Measurements from ENCODE around the gene ZNRF3. TPM values are rescaled to one million over a fixed set of nuclear protein-coding genes. Genes with fewer than 3 reads are reported as not detected.

Gene ZNRF3
- polyA plus RNA-seq, 1 of the 3 experiments (the other 2 are of a cell fraction), result 4.2 TPM

- TF ChIP-seq REST (IDR thresholded peaks at IDR 0.05; ENCODE audit: low read depth, low read length), result no peak
- TF ChIP-seq YY1 (IDR thresholded peaks at IDR 0.05; ENCODE audit: low read depth), result no peak
- TF ChIP-seq EP300 (IDR thresholded peaks at IDR 0.05; ENCODE audit: borderline replicate concordance in 1 of 2, low read depth in 1 of 2, low read length in 1 of 2), result peak in 1 of 2 experiments; percentile 50; a peak in 1 of 4 replicates
- no peak for TF ChIP-seq GATA2 (CRISPR knock-in tag; IDR thresholded peaks at IDR 0.05)
- no peak for TF ChIP-seq SMC3 (IDR thresholded peaks at IDR 0.05; ENCODE audit: low read depth, low read length)
- no peak for TF ChIP-seq POLR2AphosphoS5 (IDR thresholded peaks at IDR 0.05; ENCODE audit: low read depth, low read length)
- TF ChIP-seq RXRA (IDR thresholded peaks at IDR 0.05; ENCODE audit: borderline replicate concordance, low read depth), result peak; percentile 70; the same call in 1 of the 2 replicates
- TF ChIP-seq CHD2 (IDR thresholded peaks at IDR 0.05; ENCODE audit: low read length, partially characterized antibody), result no peak
- no peak for TF ChIP-seq USF1 (IDR thresholded peaks at IDR 0.05; ENCODE audit: borderline replicate concordance, low read depth)
- TF ChIP-seq FOSL2 (IDR thresholded peaks at IDR 0.05; ENCODE audit: borderline replicate concordance, low read depth), result peak; percentile 32; the same call in 1 of the 2 replicates
- TF ChIP-seq MEF2A (IDR thresholded peaks at IDR 0.05; ENCODE audit: borderline replicate concordance, low read depth), result 0 out of 2 replicates have a peak, but pooled peaks have one; percentile 19
- 0 out of 2 replicates have a peak, but pooled peaks have one; percentile 32 for TF ChIP-seq FOXJ3 (CRISPR knock-in tag; IDR thresholded peaks at IDR 0.05)
- 0 out of 2 replicates have a peak, but pooled peaks have one; percentile 17 for TF ChIP-seq ELF1 (IDR thresholded peaks at IDR 0.05)
- TF ChIP-seq RAD21 (IDR thresholded peaks at IDR 0.05; ENCODE audit: low read length), result no peak
- no peak for TF ChIP-seq NRF1 (IDR thresholded peaks at IDR 0.05; ENCODE audit: low read depth, low read length)
- TF ChIP-seq TAF1 (IDR thresholded peaks at IDR 0.05; ENCODE audit: borderline replicate concordance, low read depth, low read length), result peak; percentile 39; the same call in 1 of the 2 replicates
- no peak for TF ChIP-seq USF2 (IDR thresholded peaks at IDR 0.05; ENCODE audit: borderline replicate concordance, low read depth, low read length)
- no peak for TF ChIP-seq MAX (IDR thresholded peaks at IDR 0.05; ENCODE audit: low read depth)
- no peak; the same call in 1 of the 2 replicates for TF ChIP-seq SIN3A (IDR thresholded peaks at IDR 0.05; ENCODE audit: borderline replicate concordance, low read depth, low read length)
- TF ChIP-seq NFIC (IDR thresholded peaks at IDR 0.05; ENCODE audit: borderline replicate concordance), result peak; percentile 98
- TF ChIP-seq RCOR1 (IDR thresholded peaks at IDR 0.05; ENCODE audit: low read length), result 0 out of 2 replicates have a peak, but pooled peaks have one; percentile 34
- TF ChIP-seq CTCF (IDR thresholded peaks at IDR 0.05), result no peak
- TF ChIP-seq JUND (IDR thresholded peaks at IDR 0.05), result peak; percentile 64; the same call in 1 of the 2 replicates
- TF ChIP-seq IRF3 (IDR thresholded peaks at IDR 0.05; ENCODE audit: low read depth, low read length), result no peak
- 0 out of 2 replicates have a peak, but pooled peaks have one; percentile 15 for TF ChIP-seq FOXM1 (IDR thresholded peaks at IDR 0.05; ENCODE audit: low read depth)
- 0 out of 2 replicates have a peak, but pooled peaks have one; percentile 16 for TF ChIP-seq MXI1 (IDR thresholded peaks at IDR 0.05; ENCODE audit: low read depth, low read length)
Observed at GRCh38 chr22:29030618-29031226, 147.3 kb downstream of the ZNRF3 start (continued).

Measured in SK-N-SH (cell line).